H9 (cell line): ENCODE results near the gene ERVW-1. TPM values are rescaled to one million over a fixed set of nuclear protein-coding genes. Genes with fewer than 3 reads are reported as not detected.

Source experiments
- DNase-seq: peaks from one replicate; pipeline ENCODE4 v3.0.0-alpha.2; 2017
- H2AFZ ChIP-seq: one replicate; pipeline ENCODE4 v1.6.1; 2013; ENCODE audit warnings: mild to moderate bottlenecking, low read length, control low read depth, moderate library complexity
- H2AK5ac ChIP-seq: 2 replicates; pipeline ENCODE4 v1.6.1; 2013; ENCODE audit warnings: low read length, control low read depth, mixed read lengths; ENCODE audit not compliant: insufficient read length
- H2BK120ac ChIP-seq: one replicate; pipeline ENCODE4 v1.6.1; 2013; ENCODE audit warnings: low read depth, mild to moderate bottlenecking, low read length, control low read depth, inconsistent platforms; ENCODE audit not compliant: poor library complexity, severe bottlenecking
- H2BK12ac ChIP-seq: 2 replicates; pipeline ENCODE4 v1.6.1; 2013; ENCODE audit warnings: low read length, control low read depth, mixed read lengths, low read depth; ENCODE audit not compliant: insufficient read length
- H2BK15ac ChIP-seq: 2 replicates; pipeline ENCODE4 v1.6.1; 2013; ENCODE audit warnings: low read depth, low read length, control low read depth
- H2BK20ac ChIP-seq: one replicate; pipeline ENCODE4 v1.6.1; 2013; ENCODE audit warnings: low read depth, mild to moderate bottlenecking, low read length, control low read depth, inconsistent platforms; ENCODE audit not compliant: poor library complexity, severe bottlenecking
- H2BK5ac ChIP-seq: 2 replicates; pipeline ENCODE4 v1.6.1; 2013; ENCODE audit warnings: low read length, control low read depth, mixed read lengths; ENCODE audit not compliant: insufficient read length
- H3K14ac ChIP-seq: 2 replicates; pipeline ENCODE4 v1.6.1; 2013; ENCODE audit warnings: low read length, control low read depth; ENCODE audit not compliant: insufficient read depth
- H3K18ac ChIP-seq: 2 replicates; pipeline ENCODE4 v1.6.1; 2013; ENCODE audit warnings: low read depth, mild to moderate bottlenecking, mixed read lengths, low read length, control low read depth; ENCODE audit not compliant: insufficient read length
- H3K23ac ChIP-seq: 2 replicates; pipeline ENCODE4 v1.6.1; 2013; ENCODE audit warnings: low read length, control low read depth, mixed read lengths, low read depth; ENCODE audit not compliant: insufficient read length
- H3K23me2 ChIP-seq: 2 replicates; pipeline ENCODE4 v1.6.1; 2013; ENCODE audit warnings: low read depth, mild to moderate bottlenecking, mixed read lengths, low read length, control low read depth; ENCODE audit not compliant: insufficient read length, poor library complexity, severe bottlenecking
- H3K27ac ChIP-seq: 2 replicates; pipeline ENCODE4 v1.5.1; 2013; ENCODE audit warnings: low read length, control low read depth, mixed read lengths, low read depth; ENCODE audit not compliant: insufficient read length
- H3K27me3 ChIP-seq: 2 replicates; pipeline ENCODE4 v1.6.1; 2013; ENCODE audit warnings: low read length, control low read depth, inconsistent platforms; ENCODE audit not compliant: insufficient read depth
- H3K4ac ChIP-seq: 2 replicates; pipeline ENCODE4 v1.6.1; 2013; ENCODE audit warnings: low read depth, mild to moderate bottlenecking, control low read depth, inconsistent platforms, low read length, moderate library complexity
- H3K4me1 ChIP-seq: 2 replicates; pipeline ENCODE4 v1.6.1; 2013; ENCODE audit warnings: low read length, control low read depth, inconsistent platforms; ENCODE audit not compliant: insufficient read depth
- H3K4me2 ChIP-seq: 2 replicates; pipeline ENCODE4 v1.6.1; 2013; ENCODE audit warnings: low read length, control low read depth, mixed read lengths; ENCODE audit not compliant: insufficient read length, insufficient read depth
- H3K56ac ChIP-seq: 2 replicates; pipeline ENCODE4 v1.6.1; 2013; ENCODE audit warnings: low read depth, mild to moderate bottlenecking, mixed read lengths, low read length, control low read depth; ENCODE audit not compliant: insufficient read length
- H3K79me1 ChIP-seq: 2 replicates; pipeline ENCODE4 v1.6.1; 2013; ENCODE audit warnings: low read depth, mild to moderate bottlenecking, moderate library complexity, low read length, control low read depth, inconsistent platforms; ENCODE audit not compliant: insufficient read depth, poor library complexity, severe bottlenecking
- H3K79me2 ChIP-seq: 2 replicates; pipeline ENCODE4 v1.6.1; 2013; ENCODE audit warnings: low read length, control low read depth, inconsistent platforms; ENCODE audit not compliant: insufficient read depth
- H3K9ac ChIP-seq: 2 replicates; pipeline ENCODE4 v1.6.1; 2013; ENCODE audit warnings: low read length, control low read depth, mixed read lengths; ENCODE audit not compliant: insufficient read length; ENCODE audit errors: extremely low read depth
- H3K9me3 ChIP-seq: one replicate; pipeline ENCODE4 v1.6.1; 2013; ENCODE audit warnings: low read depth, low read length, inconsistent platforms; ENCODE audit not compliant: control insufficient read depth
- H3T11ph ChIP-seq: one replicate; pipeline ENCODE4 v1.6.1; 2013; ENCODE audit warnings: mild to moderate bottlenecking, low read length, control low read depth, inconsistent platforms
- H4K20me1 ChIP-seq: one replicate; pipeline ENCODE4 v1.6.1; 2013; ENCODE audit not compliant: control insufficient read depth, insufficient read length, insufficient read depth
- H4K5ac ChIP-seq: 2 replicates; pipeline ENCODE4 v1.6.1; 2013; ENCODE audit warnings: low read depth, mild to moderate bottlenecking, mixed read lengths, low read length, control low read depth; ENCODE audit not compliant: insufficient read length
- H4K8ac ChIP-seq: replicated peaks from 2 replicates; pipeline ENCODE4 v1.6.1; 2013; ENCODE audit warnings: low read length, control low read depth, mixed read lengths, low read depth; ENCODE audit not compliant: insufficient read length
- H4K91ac ChIP-seq: 2 replicates; pipeline ENCODE4 v1.6.1; 2013; ENCODE audit warnings: low read depth, mild to moderate bottlenecking, moderate library complexity, mixed read lengths, low read length, control low read depth; ENCODE audit not compliant: insufficient read length
- H3K27ac Mint-ChIP-seq, 3 experiments: 2 replicates in 2 of 3; 3 replicates in 1 of 3; pipeline ENCODE4 v1.8.0; 2020 to 2021; ENCODE audit warnings: mixed read lengths in 3 of 3, mild to moderate bottlenecking in 1 of 3, moderate library complexity in 1 of 3
- H3K27me3 Mint-ChIP-seq: 2 replicates; pipeline ENCODE4 v1.8.0; 2021; ENCODE audit warnings: low read depth, mild to moderate bottlenecking, moderate library complexity, mixed read lengths
- H3K36me3 Mint-ChIP-seq, 3 experiments: 2 replicates in 2 of 3; 3 replicates in 1 of 3; pipeline ENCODE4 v1.8.0; 2020 to 2021; ENCODE audit warnings: low read depth in 3 of 3, mixed read lengths in 3 of 3; ENCODE audit not compliant: insufficient read depth in 1 of 3
- H3K4me1 Mint-ChIP-seq, 2 experiments: 2 replicates each; pipeline ENCODE4 v1.8.0; 2020; ENCODE audit warnings: mixed read lengths in 2 of 2
- H3K4me3 Mint-ChIP-seq, 2 experiments: 2 replicates in 1 of 2; 3 replicates in 1 of 2; pipeline ENCODE4 v1.8.0; 2020 to 2021; ENCODE audit warnings: mild to moderate bottlenecking in 2 of 2, mixed read lengths in 2 of 2, moderate library complexity in 1 of 2
- H3K9me3 Mint-ChIP-seq, 2 experiments: 2 replicates in 1 of 2; 3 replicates in 1 of 2; pipeline ENCODE4 v1.8.0; 2020; ENCODE audit warnings: mild to moderate bottlenecking in 2 of 2, mixed read lengths in 2 of 2, moderate library complexity in 1 of 2
- CTCF ChIP-seq: fragments of 200-600 bp; sonication (generic); conservative IDR thresholded peaks from 3 replicates; pipeline ENCODE4 v1.8.0; 2021; ENCODE audit warnings: antibody characterized with exemption, mild to moderate bottlenecking
- WGBS: extraction: QIAGEN DNeasy Blood & Tissue Kit; methylation state at CpG from one replicate; pipeline ENCODE4 v1.1.7; 2013; ENCODE audit warnings: missing lambda C conversion rate, low lambda C conversion rate, mixed read lengths; ENCODE audit not compliant: insufficient read length; ENCODE audit errors: extremely low coverage; 5-methylcytosine and 5-hydroxymethylcytosine counted together
- total RNA-seq: library from RNA; stranded (reverse); gene quantifications from 2 replicates; pipeline ENCODE4 v1.2.1, GENCODE V29; 2021

The ERVW-1 gene
- total RNA-seq, 1 experiment from 2014 or later = not detected

- no peaks in the 10 kb centered on the region for H3K27me3 Mint-ChIP-seq
Observed at GRCh38 chr7:92464515-92464914, 13.2 kb downstream of the ERVW-1 start.

More at GRCh38 chr7:92464515-92464914, 13.2 kb downstream of the ERVW-1 start:
- H2AK5ac ChIP-seq = no peak overlapping the region
- H2BK15ac ChIP-seq = no peak overlapping the region
- H4K20me1 ChIP-seq = no peaks in the 10 kb centered on the region
- Mint-ChIP-seq H3K27ac (no peak overlapping the region), H3K4me1 (peaks cover 0 to 2% of the 10 kb centered on the region in 2 experiments; a peak in 1 of 4 replicates), H3K9me3 (peaks cover 14 to 17% of the 10 kb centered on the region in 2 experiments), H3K4me3 (no peak overlapping the region), H3K36me3 (peaks cover 13 to 15% (median 14%) of the 10 kb centered on the region in 3 experiments)
- no peaks in the 10 kb centered on the region for H3K27me3 ChIP-seq
- H3K4me2 ChIP-seq = no peak overlapping the region
- no peaks in the 10 kb centered on the region for H3K79me2 ChIP-seq
- H2BK5ac ChIP-seq = no peak overlapping the region
- H3K23me2 ChIP-seq = no peaks in the 10 kb centered on the region
- H3K23ac ChIP-seq = no peak overlapping the region
- no peaks in the 10 kb centered on the region for H3K9me3 ChIP-seq
- no peak for TF ChIP-seq CTCF
- H3K14ac ChIP-seq = no peak overlapping the region
- H2BK120ac ChIP-seq = no peak overlapping the region
- no peak overlapping the region for H4K8ac ChIP-seq
- no peak overlapping the region for H2AFZ ChIP-seq
- no peak overlapping the region for H4K91ac ChIP-seq
- H4K5ac ChIP-seq = no peak overlapping the region
- no peak overlapping the region for H3K9ac ChIP-seq
- no peak for DNase-seq
- H3K4me1 ChIP-seq = no peaks in the 10 kb centered on the region
- no CpG with 5 or more reads among the region's 3 CpGs for whole genome bisulfite sequencing
- H3K27ac ChIP-seq = no peak overlapping the region
- no peak overlapping the region for H3K56ac ChIP-seq
- no peaks in the 10 kb centered on the region for H3K79me1 ChIP-seq
- no peak overlapping the region for H2BK20ac ChIP-seq
- no peak overlapping the region for H2BK12ac ChIP-seq
- no peak overlapping the region for H3T11ph ChIP-seq
- no peak overlapping the region for H3K18ac ChIP-seq
- H3K4ac ChIP-seq = no peak overlapping the region
